Measurements from ENCODE around the gene YTHDF1. TPM values are rescaled to one million over a fixed set of nuclear protein-coding genes. Genes with fewer than 3 reads are reported as not detected.

The YTHDF1 gene
- total RNA-seq, 4 donors from 2014 or later: 17.9 to 32.1 (median 29.7) TPM

DNA sequence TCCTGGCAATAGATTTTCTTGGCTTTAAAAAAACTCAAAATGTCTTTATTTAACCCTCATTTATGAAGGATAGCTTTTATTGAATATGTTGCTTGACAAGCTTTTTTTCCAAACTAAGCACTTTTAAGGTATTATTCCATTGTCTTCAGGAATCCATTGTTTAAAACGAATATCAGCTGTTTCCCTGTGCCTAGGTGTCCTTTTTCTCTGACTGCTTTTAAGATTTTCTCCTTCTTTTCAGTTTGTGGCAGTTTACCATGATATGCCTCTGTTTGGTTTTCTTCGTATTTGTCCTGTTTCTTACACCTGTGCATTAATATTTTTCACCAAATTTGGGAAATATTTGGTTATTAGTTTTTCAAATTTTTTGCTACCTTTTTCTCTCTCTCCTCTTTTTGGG lies 68.4 kb downstream of the YTHDF1 start:
- Histone ChIP-seq H3K9me3 (peaks cover 0 to 21% (median 11%) of the 10 kb centered on the region in 4 donors), H3K4me1 (peaks cover 0 to 19% (median 12%) of the 10 kb centered on the region in 4 donors), H3K27me3 (peaks cover 0 to 70% (median 2%) of the 10 kb centered on the region in 4 donors), H3K36me3 (no peaks in the 10 kb centered on the region), H3K4me3 (no peak overlapping the region), H3K27ac (replicated peaks in 1 of 4) (no peak overlapping the region)
- TF ChIP-seq, protein P1, sequence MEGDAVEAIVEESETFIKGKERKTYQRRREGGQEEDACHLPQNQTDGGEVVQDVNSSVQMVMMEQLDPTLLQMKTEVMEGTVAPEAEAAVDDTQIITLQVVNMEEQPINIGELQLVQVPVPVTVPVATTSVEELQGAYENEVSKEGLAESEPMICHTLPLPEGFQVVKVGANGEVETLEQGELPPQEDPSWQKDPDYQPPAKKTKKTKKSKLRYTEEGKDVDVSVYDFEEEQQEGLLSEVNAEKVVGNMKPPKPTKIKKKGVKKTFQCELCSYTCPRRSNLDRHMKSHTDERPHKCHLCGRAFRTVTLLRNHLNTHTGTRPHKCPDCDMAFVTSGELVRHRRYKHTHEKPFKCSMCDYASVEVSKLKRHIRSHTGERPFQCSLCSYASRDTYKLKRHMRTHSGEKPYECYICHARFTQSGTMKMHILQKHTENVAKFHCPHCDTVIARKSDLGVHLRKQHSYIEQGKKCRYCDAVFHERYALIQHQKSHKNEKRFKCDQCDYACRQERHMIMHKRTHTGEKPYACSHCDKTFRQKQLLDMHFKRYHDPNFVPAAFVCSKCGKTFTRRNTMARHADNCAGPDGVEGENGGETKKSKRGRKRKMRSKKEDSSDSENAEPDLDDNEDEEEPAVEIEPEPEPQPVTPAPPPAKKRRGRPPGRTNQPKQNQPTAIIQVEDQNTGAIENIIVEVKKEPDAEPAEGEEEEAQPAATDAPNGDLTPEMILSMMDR (IDR thresholded peaks at IDR 0.05): no peak
- TF ChIP-seq POLR2AphosphoS5 (IDR thresholded peaks at IDR 0.05) (no peak), POLR2A (IDR thresholded peaks at IDR 0.05; ENCODE audit: low read depth) (no peak), EP300 (IDR thresholded peaks at IDR 0.05) (no peak)
- DNase-seq (ENCODE audit: extremely low spot score): no peak
- intact Hi-C loops (cut with DNase I): no loop called here
- 65% methylated on average over 2 of the region's 2 CpGs for WGBS

Small RNAs within 50 kb of the gene (small RNA-seq; reads per million reads assigned to genes)
- gene MIR124-3 (0 reads per million in 3 donors), gene MIR3196 (0 reads per million in 3 donors)

Other genes with a start within 250 kb of the YTHDF1 start
- not detected for gene BHLHE23, start 209.2 kb downstream of the YTHDF1 start, total RNA-seq
- not detected for gene BIRC7, start 19.8 kb upstream of the YTHDF1 start, total RNA-seq
- under 1 TPM in 2 of 4 donors, not detected in 2; 0.17 to 0.45 TPM for gene NKAIN4, start 38.3 kb upstream of the YTHDF1 start, total RNA-seq
- gene ARFGAP1, start 56.7 kb upstream of the YTHDF1 start, total RNA-seq: 10 to 100 TPM; 35.8 to 50.9 (median 39.5) TPM
- under 1 TPM in 1 of 4 donors, not detected in 3; 0.32 TPM for gene COL20A1, start 77.1 kb upstream of the YTHDF1 start, total RNA-seq
- not detected for gene CHRNA4, start 145.2 kb upstream of the YTHDF1 start, total RNA-seq

Measured in esophagus muscularis mucosa (tissue), 4 donors.